GM18502 (cell line): ENCODE data around the gene CEP83.
A peak's percentile ranks its signal among the peaks of the same experiment; 100 is the strongest.

Experiments used
- ATAC-seq: cut with Tn5 transposase; IDR thresholded peaks from one replicate; pipeline ENCODE4 v1.9.1; 2021; ENCODE audit warnings: mild to moderate bottlenecking; ENCODE audit not compliant: unreplicated experiment, poor library complexity

The CEP83 gene

DNA sequence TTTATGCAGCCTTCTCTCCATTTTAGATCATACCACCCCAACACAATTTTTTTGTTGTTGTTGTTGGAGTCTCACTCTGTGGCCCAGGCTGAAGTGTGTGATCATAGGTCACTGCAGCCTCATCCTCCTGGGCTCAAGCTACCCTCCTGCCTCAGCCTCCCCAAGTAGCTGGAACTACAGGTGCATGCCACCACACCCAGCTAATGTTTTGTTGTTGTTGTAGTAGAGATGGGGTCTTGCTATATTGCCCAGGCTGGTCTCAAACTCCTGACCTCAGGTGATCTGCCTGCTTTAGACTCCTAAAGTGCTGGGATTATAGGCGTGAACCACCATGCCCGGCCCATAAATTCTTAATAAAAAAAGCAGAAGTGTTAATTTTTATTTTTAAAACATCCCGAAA lies 199.7 kb downstream of the CEP83 start:
- ATAC-seq: no peak

- ATAC-seq: peak; percentile 31
These were observed 201.1 kb downstream of the CEP83 start for GRCh38 chr12:94258593-94258992.
